OCI-LY3 (cell line): ENCODE data around the gene SNAPC4.

Source experiments
- EZH2phosphoT487 ChIP-seq: fragments of 200-600 bp; shearing (Covaris generic); IDR thresholded peaks from 2 replicates; pipeline ENCODE4 v1.6.1; 2018; ENCODE audit warnings: antibody characterized with exemption, mixed run types, low read depth
- TF ChIP-seq, protein P1 (sequence below): fragments of 200-600, 300-600 bp; sonication (generic); IDR thresholded peaks from 2 replicates; pipeline ENCODE4 v1.5.1; 2014; ENCODE audit warnings: antibody characterized with exemption, low read length, low read depth

DNA sequence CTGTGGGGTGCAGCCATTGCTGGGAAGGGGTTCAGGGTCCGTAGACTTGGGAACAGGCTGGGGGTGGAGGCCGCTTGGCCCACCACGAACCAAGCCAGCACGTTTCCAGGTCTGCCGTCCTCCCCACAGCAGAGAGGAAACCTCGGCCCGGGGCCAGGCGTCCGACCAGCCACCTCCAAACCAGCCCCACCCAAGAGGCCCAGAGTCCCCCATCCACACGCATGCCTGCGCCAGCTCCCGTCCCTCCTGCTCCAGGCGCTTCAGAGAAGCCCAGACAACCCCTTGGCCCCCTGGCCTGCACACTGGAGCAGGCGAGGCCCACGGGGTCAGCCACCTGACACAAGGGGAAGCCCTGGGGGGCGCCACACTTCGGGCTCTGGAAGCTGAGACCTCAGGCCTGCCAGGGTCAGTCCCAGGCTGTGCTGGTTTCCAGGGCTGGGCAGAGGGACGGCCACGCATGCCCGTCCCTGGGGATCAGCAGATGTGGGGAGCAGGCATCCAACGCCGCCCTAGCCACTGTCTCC lies 42.7 kb downstream of the SNAPC4 start:
- TF ChIP-seq, protein P1, sequence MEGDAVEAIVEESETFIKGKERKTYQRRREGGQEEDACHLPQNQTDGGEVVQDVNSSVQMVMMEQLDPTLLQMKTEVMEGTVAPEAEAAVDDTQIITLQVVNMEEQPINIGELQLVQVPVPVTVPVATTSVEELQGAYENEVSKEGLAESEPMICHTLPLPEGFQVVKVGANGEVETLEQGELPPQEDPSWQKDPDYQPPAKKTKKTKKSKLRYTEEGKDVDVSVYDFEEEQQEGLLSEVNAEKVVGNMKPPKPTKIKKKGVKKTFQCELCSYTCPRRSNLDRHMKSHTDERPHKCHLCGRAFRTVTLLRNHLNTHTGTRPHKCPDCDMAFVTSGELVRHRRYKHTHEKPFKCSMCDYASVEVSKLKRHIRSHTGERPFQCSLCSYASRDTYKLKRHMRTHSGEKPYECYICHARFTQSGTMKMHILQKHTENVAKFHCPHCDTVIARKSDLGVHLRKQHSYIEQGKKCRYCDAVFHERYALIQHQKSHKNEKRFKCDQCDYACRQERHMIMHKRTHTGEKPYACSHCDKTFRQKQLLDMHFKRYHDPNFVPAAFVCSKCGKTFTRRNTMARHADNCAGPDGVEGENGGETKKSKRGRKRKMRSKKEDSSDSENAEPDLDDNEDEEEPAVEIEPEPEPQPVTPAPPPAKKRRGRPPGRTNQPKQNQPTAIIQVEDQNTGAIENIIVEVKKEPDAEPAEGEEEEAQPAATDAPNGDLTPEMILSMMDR = no peak
- TF ChIP-seq EZH2phosphoT487 = no peak
